Choroid plexus epithelial cell (primary cell): Measurements from ENCODE around the gene RPF1.

Source experiments
- DNase-seq: peaks from one replicate; pipeline ENCODE4 v3.0.0-alpha.2; 2010; ENCODE audit warnings: low read depth
- H3K4me3 ChIP-seq: 2 replicates; pipeline ENCODE4 v1.5.1; 2011; ENCODE audit warnings: low read depth, mild to moderate bottlenecking, control low read depth, low read length, moderate library complexity
- TF ChIP-seq, protein P1 (sequence below): conservative IDR thresholded peaks from 2 replicates; pipeline ENCODE4 v1.5.1; 2011; ENCODE audit warnings: low read depth, mild to moderate bottlenecking, control low read depth, inconsistent platforms, low read length, moderate library complexity

The RPF1 gene, protein sequence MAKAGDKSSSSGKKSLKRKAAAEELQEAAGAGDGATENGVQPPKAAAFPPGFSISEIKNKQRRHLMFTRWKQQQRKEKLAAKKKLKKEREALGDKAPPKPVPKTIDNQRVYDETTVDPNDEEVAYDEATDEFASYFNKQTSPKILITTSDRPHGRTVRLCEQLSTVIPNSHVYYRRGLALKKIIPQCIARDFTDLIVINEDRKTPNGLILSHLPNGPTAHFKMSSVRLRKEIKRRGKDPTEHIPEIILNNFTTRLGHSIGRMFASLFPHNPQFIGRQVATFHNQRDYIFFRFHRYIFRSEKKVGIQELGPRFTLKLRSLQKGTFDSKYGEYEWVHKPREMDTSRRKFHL

DNA sequence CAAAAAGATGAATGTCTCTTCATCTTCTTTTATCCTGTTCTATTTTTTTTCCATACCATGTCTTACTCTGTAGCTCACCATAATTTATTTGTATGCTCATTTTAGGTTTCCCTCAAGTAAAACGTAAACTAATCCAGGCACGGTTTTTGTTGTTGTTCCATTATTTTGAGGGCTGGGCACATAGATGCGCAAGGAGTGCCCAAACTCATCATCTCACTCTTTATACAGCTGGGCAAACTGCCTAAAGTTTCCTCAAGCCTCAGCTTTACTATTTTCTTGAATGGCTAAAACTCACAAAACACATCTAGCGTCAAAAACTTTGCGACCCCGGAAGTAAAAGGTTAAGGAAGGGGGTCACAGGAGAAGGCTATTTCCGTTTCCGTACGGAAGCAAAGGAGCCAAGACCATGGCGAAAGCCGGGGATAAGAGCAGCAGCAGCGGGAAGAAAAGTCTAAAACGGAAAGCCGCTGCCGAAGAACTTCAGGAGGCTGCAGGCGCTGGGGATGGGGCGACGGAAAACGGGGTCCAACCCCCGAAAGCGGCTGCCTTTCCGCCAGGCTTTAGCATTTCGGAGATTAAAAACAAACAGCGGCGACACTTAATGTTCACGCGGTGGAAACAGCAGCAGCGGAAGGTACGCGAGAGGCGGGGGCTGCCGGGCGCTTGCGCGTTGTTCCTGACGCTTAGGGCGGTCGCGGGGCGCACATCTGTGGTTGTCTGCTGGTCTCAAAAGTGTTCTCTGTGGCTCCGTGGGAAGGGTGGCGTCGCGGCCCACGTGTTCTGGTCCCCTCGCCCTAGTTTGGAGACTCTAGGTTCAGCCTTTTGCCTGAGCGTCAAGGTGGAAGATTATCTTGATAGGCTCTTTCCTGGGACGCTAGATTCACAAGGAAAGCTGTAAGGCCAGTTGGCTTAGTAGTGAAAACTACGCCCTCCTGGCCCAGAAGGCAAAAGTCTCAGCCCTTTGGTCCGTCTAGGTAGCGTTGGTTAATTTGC is at the start of gene RPF1:
RPF1 (plus strand) TSS at position 391 of the 993 bp plus-strand sequence; CDS start at position 407, 16 bp downstream.
- TF ChIP-seq, protein P1, sequence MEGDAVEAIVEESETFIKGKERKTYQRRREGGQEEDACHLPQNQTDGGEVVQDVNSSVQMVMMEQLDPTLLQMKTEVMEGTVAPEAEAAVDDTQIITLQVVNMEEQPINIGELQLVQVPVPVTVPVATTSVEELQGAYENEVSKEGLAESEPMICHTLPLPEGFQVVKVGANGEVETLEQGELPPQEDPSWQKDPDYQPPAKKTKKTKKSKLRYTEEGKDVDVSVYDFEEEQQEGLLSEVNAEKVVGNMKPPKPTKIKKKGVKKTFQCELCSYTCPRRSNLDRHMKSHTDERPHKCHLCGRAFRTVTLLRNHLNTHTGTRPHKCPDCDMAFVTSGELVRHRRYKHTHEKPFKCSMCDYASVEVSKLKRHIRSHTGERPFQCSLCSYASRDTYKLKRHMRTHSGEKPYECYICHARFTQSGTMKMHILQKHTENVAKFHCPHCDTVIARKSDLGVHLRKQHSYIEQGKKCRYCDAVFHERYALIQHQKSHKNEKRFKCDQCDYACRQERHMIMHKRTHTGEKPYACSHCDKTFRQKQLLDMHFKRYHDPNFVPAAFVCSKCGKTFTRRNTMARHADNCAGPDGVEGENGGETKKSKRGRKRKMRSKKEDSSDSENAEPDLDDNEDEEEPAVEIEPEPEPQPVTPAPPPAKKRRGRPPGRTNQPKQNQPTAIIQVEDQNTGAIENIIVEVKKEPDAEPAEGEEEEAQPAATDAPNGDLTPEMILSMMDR, result no peak
- peak within 1 kb of the TSS; percentile 87 for H3K4me3 ChIP-seq

DNA sequence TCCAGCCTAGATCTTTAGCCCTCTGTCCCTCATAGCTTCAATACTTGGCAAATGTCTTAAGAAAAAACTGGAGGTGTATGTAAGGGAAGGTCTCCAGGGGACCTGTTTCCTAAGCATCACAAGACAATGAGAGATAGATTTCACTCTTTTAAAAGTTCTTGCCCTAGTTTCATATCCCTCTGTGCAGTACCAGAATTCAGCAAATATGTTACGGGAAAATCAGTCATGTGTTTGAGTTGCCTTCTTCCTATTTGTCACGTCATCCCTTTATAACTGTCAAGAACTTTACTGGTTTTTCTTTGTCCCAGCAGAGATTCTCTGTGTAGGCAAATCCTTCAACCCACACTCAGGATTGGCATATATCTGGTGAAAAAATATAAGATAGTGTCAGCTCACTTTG is 48.5 kb upstream of the RPF1 start:
- no peak for DNase-seq
- no peak overlapping the region for H3K4me3 ChIP-seq
- TF ChIP-seq, protein P1, result no peak

More for the DNA sequence above, at the start of gene RPF1:
- peak; percentile 78 for DNase-seq

DNA sequence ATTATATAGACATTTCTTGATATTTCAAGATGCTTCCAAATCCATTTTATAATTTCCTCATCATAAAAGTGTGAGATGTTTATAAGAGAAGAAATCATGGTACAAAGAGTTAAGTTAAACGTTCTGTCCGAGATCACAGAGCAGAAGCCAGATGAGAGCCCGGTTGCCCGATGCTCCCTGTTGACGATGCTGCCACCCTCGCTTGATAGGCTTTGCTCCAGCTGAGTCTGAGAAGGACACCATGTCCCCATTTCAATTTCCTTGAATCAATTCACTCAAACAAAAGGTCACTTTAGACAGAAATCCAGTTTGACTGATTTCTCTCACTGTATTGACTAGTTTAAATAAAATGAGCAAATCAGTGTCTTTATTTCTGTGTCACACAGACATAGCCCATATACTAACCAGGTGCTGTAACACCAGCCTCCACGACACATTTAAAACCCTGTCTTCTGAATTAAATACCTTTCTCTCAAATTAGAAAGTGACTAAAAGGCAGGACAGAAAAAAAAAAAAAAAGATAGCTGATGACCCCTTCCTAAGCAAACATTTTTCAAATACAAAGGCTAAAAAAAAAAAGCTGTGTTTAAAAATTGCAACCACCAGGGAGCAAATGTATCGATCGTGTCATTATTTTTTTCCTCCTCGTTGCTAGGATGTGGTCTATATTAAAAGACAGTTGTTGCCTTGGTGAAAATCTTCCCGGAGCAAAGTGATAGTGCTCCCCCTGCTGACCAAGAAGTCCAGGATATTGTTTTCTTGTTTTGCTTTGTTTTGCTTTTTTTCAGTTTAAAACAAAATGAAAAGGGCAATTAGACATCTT is 45.6 kb upstream of the RPF1 start:
- TF ChIP-seq, protein P1, result peak; percentile 83
- H3K4me3 ChIP-seq, result peak overlapping the region; percentile 49
- peak; percentile 86 for DNase-seq

DNA sequence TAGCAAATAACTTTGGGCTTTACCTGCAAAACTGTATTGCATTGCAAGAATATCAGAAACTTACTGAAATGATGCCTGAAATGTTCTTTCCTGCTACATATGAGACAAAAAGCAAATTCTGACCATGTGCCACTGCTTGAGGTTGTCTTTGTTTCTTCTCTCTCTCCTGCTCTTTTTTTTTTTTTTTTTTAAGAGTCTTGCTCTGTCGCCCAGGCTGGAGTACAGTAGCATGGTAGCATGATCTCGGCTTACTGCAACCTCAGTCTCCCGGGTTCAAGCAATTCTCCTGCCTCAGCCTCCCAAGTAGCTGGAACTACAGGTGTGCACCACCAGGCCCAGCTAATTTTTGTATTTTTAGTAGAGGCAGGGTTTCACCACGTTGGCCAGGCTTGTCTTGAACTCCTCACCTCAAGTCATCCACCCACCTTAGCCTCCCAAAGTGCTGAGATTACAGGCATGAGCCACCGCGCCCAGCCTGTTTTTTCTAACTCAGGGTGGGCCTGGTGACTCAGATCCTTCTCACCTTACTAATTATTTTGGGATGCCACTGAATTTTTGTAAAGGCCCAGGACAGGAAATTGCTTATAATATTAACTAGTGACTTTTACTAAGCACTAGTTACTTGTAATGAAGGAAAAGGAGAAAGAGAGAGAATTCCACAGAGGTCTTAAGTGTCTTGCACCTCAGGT is 44.8 kb upstream of the RPF1 start:
- no peak for DNase-seq
- TF ChIP-seq, protein P1, result no peak
- H3K4me3 ChIP-seq, result no peak overlapping the region

DNA sequence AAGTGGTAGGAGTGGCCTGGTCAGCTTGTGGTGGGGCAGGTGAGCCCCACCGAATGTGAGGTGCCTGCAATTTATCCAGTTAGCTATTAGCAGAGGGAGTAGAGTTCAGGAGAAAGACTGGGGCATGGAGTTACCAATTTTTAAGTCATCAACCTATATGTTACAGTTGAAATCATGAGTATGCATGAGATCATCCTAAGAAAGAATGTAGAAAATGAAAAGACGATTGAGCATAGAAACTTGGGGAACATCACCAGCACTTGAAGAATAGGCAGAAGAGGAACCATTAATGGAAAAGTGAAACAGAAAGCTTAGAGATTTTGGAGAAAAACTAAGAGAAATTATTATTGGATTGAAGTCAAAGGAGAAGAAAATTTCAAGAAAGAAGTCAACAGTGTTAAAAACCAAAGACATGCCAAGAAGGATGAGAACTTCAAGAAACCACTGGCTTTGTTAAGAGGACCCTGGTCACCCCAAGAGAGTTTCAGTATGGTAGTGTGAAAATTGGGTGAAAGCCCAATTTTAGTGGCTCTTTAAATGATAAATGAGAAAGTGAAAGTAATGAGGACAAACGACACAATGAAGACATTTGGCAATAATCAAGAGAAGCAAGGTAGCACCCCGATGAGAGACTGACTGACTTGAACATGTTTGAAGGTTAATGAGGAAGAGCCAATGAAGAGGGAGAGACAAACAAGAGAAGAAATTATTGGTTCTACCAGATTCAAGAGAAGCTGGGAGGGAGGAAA is 44.1 kb upstream of the RPF1 start:
- no peak overlapping the region for H3K4me3 ChIP-seq
- TF ChIP-seq, protein P1, result no peak
- DNase-seq, result peak; percentile 31
